ENCODE results near the gene ORAI1.
"Not testable (repeated sequence)": the region's sequence is repeated elsewhere in the genome, so short reads cannot be mapped to it uniquely, and the experiment has no call there.

The ORAI1 gene

GRCh38 chr12:121649322-121649721 lies 23.0 kb downstream of the ORAI1 start:
- no peak for DNase-seq (ENCODE audit: low spot score)

GRCh38 chr12:121649819-121650353 lies 23.6 kb downstream of the ORAI1 start:
- no peak for DNase-seq (ENCODE audit: low spot score)

- no peak for DNase-seq (ENCODE audit: low spot score)
Observed at GRCh38 chr12:121651320-121651719, 25.0 kb downstream of the ORAI1 start.

- DNase-seq (ENCODE audit: low spot score): no peak
Observed at GRCh38 chr12:121652767-121653497, 26.6 kb downstream of the ORAI1 start.

- DNase-seq (ENCODE audit: low spot score): no peak
Observed at GRCh38 chr12:121653999-121654398, 27.7 kb downstream of the ORAI1 start.

- no peak for DNase-seq (ENCODE audit: low spot score)
Observed at GRCh38 chr12:121656122-121656521, 29.8 kb downstream of the ORAI1 start.

- DNase-seq (ENCODE audit: low spot score): no peak
Observed at GRCh38 chr12:121657305-121658008, 31.1 kb downstream of the ORAI1 start.

- not testable (repeated sequence) for DNase-seq (ENCODE audit: low spot score)
Observed at GRCh38 chr12:121661353-121662105, 35.2 kb downstream of the ORAI1 start.

- DNase-seq (ENCODE audit: low spot score): no peak
Observed at GRCh38 chr12:121663610-121663929, 37.2 kb downstream of the ORAI1 start.

- not testable (repeated sequence) for DNase-seq (ENCODE audit: low spot score)
Observed at GRCh38 chr12:121666829-121667228, 40.5 kb downstream of the ORAI1 start.

GRCh38 chr12:121668750-121669520 lies 42.6 kb downstream of the ORAI1 start:
- no peak for DNase-seq (ENCODE audit: low spot score)

- no peak for DNase-seq (ENCODE audit: low spot score)
Observed at GRCh38 chr12:121669521-121669900, 43.2 kb downstream of the ORAI1 start, which contains the start of gene MORN3. Gene MORN3 (minus strand): TSS chr12:121669654. CDS start chr12:121669483, 171 bp downstream.

GRCh38 chr12:121673013-121673511 lies 46.7 kb downstream of the ORAI1 start:
- no peak for DNase-seq (ENCODE audit: low spot score)

GRCh38 chr12:121676190-121676589 lies 49.9 kb downstream of the ORAI1 start:
- no peak for DNase-seq (ENCODE audit: low spot score)

- no peak for DNase-seq (ENCODE audit: low spot score)
Observed at GRCh38 chr12:121678305-121678704, 52.0 kb downstream of the ORAI1 start.

- DNase-seq (ENCODE audit: low spot score): no peak
Observed at GRCh38 chr12:121678716-121679300, 52.5 kb downstream of the ORAI1 start.

- DNase-seq (ENCODE audit: low spot score): not testable (repeated sequence)
Observed at GRCh38 chr12:121679661-121680197, 53.4 kb downstream of the ORAI1 start.

- no peak for DNase-seq (ENCODE audit: low spot score)
Observed at GRCh38 chr12:121688966-121689365, 62.6 kb downstream of the ORAI1 start.

GRCh38 chr12:121689430-121689829 lies 63.1 kb downstream of the ORAI1 start:
- no peak for DNase-seq (ENCODE audit: low spot score)
